WTC11 (cell line): ENCODE data around the gene FXYD5. TPM values are rescaled to one million over a fixed set of nuclear protein-coding genes. Genes with fewer than 3 reads are reported as not detected.

Experiments
- ATAC-seq: fragments of 200-7000 bp; cut with Tn5 transposase; 2 replicates; pipeline ENCODE4 v1.10.0; 2021; ENCODE audit warnings: mild to moderate bottlenecking, moderate library complexity
- CTCF ChIA-PET: fragments of 300-600 bp; sonication (Branson Sonifier 250); formaldehyde crosslinking; loops from one replicate; lab custom pipeline; 2021; ENCODE audit warnings: antibody characterized with exemption; lab: Charles Lee
- POLR2A ChIA-PET: fragments of 350-600 bp; sonication (Branson Sonifier 250); formaldehyde crosslinking; loops from one replicate; lab custom pipeline; 2021; ENCODE audit warnings: antibody characterized with exemption; lab: Charles Lee
- DNase-seq: peaks from one replicate; pipeline ENCODE4 v3.0.0; 2021; ENCODE audit warnings: low spot score
- H3K27ac Mint-ChIP-seq: 2 replicates; pipeline ENCODE4 v1.8.0; 2021; ENCODE audit warnings: mixed read lengths
- H3K27me3 Mint-ChIP-seq: 2 replicates; pipeline ENCODE4 v1.8.0; 2021; ENCODE audit warnings: low read depth, mild to moderate bottlenecking, moderate library complexity, mixed read lengths
- H3K36me3 Mint-ChIP-seq: 2 replicates; pipeline ENCODE4 v1.8.0; 2021; ENCODE audit warnings: mixed read lengths
- H3K4me1 Mint-ChIP-seq: 2 replicates; pipeline ENCODE4 v1.8.0; 2022; ENCODE audit warnings: mixed read lengths
- H3K4me3 Mint-ChIP-seq: 2 replicates; pipeline ENCODE4 v1.8.0; 2021; ENCODE audit warnings: mild to moderate bottlenecking, moderate library complexity, mixed read lengths
- H3K9me3 Mint-ChIP-seq: 2 replicates; pipeline ENCODE4 v1.8.0; 2021; ENCODE audit warnings: mixed read lengths
- ATF1 ChIP-seq: sonication (generic); formaldehyde crosslinking; IDR thresholded peaks from 2 replicates; pipeline ENCODE4 v1.8.1; 2023; ENCODE audit warnings: mild to moderate bottlenecking, moderate library complexity, missing genetic modification reagents
- CBFB ChIP-seq: sonication (generic); formaldehyde crosslinking; IDR thresholded peaks from 2 replicates; pipeline ENCODE4 v1.8.1; 2022; ENCODE audit warnings: mild to moderate bottlenecking, low read depth, missing genetic modification reagents
- E2F5 ChIP-seq: sonication (generic); formaldehyde crosslinking; IDR thresholded peaks from 2 replicates; pipeline ENCODE4 v1.8.1; 2022; ENCODE audit warnings: mild to moderate bottlenecking, moderate library complexity, missing genetic modification reagents
- GABPB1 ChIP-seq: sonication (generic); formaldehyde crosslinking; IDR thresholded peaks from 2 replicates; pipeline ENCODE4 v1.8.1; 2023; ENCODE audit warnings: mild to moderate bottlenecking, missing genetic modification reagents
- GTF2I ChIP-seq: fragments of 250-450 bp; sonication (Bioruptor Pico); conservative IDR thresholded peaks from 2 replicates; pipeline ENCODE4 v1.4.0; 2021; ENCODE audit warnings: mild to moderate bottlenecking
- JUN ChIP-seq: sonication (generic); formaldehyde crosslinking; IDR thresholded peaks from 2 replicates; pipeline ENCODE4 v1.8.0; 2023; ENCODE audit warnings: mild to moderate bottlenecking, missing genetic modification reagents
- MXD4 ChIP-seq: fragments of 250-450 bp; sonication (Bioruptor Pico); IDR thresholded peaks from 2 replicates; pipeline ENCODE4 v1.8.0; 2021; ENCODE audit warnings: mild to moderate bottlenecking, moderate library complexity, borderline replicate concordance
- NR2C2 ChIP-seq: sonication (generic); formaldehyde crosslinking; IDR thresholded peaks from 2 replicates; pipeline ENCODE4 v1.8.0; 2022; ENCODE audit warnings: mild to moderate bottlenecking, missing genetic modification reagents
- OVOL2 ChIP-seq: fragments of 250-450 bp; sonication (Bioruptor Pico); IDR thresholded peaks from 2 replicates; pipeline ENCODE4 v1.9.0; 2021; ENCODE audit warnings: mild to moderate bottlenecking, borderline replicate concordance
- RELA ChIP-seq: sonication (generic); formaldehyde crosslinking; IDR thresholded peaks from 2 replicates; pipeline ENCODE4 v1.8.1; 2022; ENCODE audit warnings: missing genetic modification reagents, mild to moderate bottlenecking, borderline replicate concordance
- ZNF232 ChIP-seq: sonication (generic); formaldehyde crosslinking; IDR thresholded peaks from 2 replicates; pipeline ENCODE4 v1.8.0; 2022; ENCODE audit warnings: mild to moderate bottlenecking, missing genetic modification reagents
- ZNF416 ChIP-seq: fragments of 250-450 bp; sonication (Bioruptor Pico); IDR thresholded peaks from 2 replicates; pipeline ENCODE4 v1.9.0; 2021; ENCODE audit warnings: mild to moderate bottlenecking, inconsistent platforms
- total RNA-seq: library from RNA; stranded (reverse); gene quantifications from 3 replicates; pipeline ENCODE4 v1.2.3, GENCODE V29; 2021
- TF ChIP-seq, protein P1 (sequence below): sonication (generic); formaldehyde crosslinking; IDR thresholded peaks from 2 replicates; pipeline ENCODE4 v1.8.1; 2022; ENCODE audit warnings: low read depth, missing genetic modification reagents, borderline replicate concordance
- TF ChIP-seq, protein P2 (sequence below): fragments of 250-450 bp; sonication (Bioruptor Pico); IDR thresholded peaks from 2 replicates; pipeline ENCODE4 v1.9.0; 2021; ENCODE audit warnings: mild to moderate bottlenecking
- TF ChIP-seq, protein P3 (sequence below): sonication (generic); formaldehyde crosslinking; IDR thresholded peaks from 2 replicates; pipeline ENCODE4 v1.8.0; 2023; ENCODE audit warnings: mild to moderate bottlenecking, missing genetic modification reagents
- TF ChIP-seq, protein P4 (sequence below): sonication (generic); formaldehyde crosslinking; IDR thresholded peaks from 2 replicates; pipeline ENCODE4 v1.8.1; 2022; ENCODE audit warnings: missing genetic modification reagents, borderline replicate concordance

FXYD5 gene
- total RNA-seq, 1 experiment from 2014 or later: 114 TPM

- TF ChIP-seq JUN (CRISPR knock-in tag): no peak
- no peak for TF ChIP-seq ATF1 (CRISPR knock-in tag)
- TF ChIP-seq NR2C2 (CRISPR knock-in tag): no peak
- TF ChIP-seq CBFB (CRISPR knock-in tag): no peak
- TF ChIP-seq ZNF416 (CRISPR knock-in tag): no peak
Observed at GRCh38 chr19:35132254-35132653, 22.3 kb upstream of the FXYD5 start (continued).

- TF ChIP-seq ZNF416 (CRISPR knock-in tag) (no peak), OVOL2 (no peak), GTF2I (CRISPR knock-in tag) (no peak), MXD4 (no peak), GABPB1 (no peak)
- TF ChIP-seq, protein P1, sequence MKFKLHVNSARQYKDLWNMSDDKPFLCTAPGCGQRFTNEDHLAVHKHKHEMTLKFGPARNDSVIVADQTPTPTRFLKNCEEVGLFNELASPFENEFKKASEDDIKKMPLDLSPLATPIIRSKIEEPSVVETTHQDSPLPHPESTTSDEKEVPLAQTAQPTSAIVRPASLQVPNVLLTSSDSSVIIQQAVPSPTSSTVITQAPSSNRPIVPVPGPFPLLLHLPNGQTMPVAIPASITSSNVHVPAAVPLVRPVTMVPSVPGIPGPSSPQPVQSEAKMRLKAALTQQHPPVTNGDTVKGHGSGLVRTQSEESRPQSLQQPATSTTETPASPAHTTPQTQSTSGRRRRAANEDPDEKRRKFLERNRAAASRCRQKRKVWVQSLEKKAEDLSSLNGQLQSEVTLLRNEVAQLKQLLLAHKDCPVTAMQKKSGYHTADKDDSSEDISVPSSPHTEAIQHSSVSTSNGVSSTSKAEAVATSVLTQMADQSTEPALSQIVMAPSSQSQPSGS (CRISPR knock-in tag): no peak
- TF ChIP-seq, protein P2, sequence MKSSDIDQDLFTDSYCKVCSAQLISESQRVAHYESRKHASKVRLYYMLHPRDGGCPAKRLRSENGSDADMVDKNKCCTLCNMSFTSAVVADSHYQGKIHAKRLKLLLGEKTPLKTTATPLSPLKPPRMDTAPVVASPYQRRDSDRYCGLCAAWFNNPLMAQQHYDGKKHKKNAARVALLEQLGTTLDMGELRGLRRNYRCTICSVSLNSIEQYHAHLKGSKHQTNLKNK (CRISPR knock-in tag): no peak
- TF ChIP-seq, protein P3, sequence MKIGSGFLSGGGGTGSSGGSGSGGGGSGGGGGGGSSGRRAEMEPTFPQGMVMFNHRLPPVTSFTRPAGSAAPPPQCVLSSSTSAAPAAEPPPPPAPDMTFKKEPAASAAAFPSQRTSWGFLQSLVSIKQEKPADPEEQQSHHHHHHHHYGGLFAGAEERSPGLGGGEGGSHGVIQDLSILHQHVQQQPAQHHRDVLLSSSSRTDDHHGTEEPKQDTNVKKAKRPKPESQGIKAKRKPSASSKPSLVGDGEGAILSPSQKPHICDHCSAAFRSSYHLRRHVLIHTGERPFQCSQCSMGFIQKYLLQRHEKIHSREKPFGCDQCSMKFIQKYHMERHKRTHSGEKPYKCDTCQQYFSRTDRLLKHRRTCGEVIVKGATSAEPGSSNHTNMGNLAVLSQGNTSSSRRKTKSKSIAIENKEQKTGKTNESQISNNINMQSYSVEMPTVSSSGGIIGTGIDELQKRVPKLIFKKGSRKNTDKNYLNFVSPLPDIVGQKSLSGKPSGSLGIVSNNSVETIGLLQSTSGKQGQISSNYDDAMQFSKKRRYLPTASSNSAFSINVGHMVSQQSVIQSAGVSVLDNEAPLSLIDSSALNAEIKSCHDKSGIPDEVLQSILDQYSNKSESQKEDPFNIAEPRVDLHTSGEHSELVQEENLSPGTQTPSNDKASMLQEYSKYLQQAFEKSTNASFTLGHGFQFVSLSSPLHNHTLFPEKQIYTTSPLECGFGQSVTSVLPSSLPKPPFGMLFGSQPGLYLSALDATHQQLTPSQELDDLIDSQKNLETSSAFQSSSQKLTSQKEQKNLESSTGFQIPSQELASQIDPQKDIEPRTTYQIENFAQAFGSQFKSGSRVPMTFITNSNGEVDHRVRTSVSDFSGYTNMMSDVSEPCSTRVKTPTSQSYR: no peak
- TF ChIP-seq, all 79 proteins: peak for 0
- Mint-ChIP-seq H3K4me1 (peaks cover 12% of the 10 kb centered on the region), H3K36me3 (peaks cover 4% of the 10 kb centered on the region; the same call in 1 of the 2 replicates), H3K4me3 (no peak overlapping the region), H3K27me3 (peaks cover 4% of the 10 kb centered on the region), H3K27ac (no peak overlapping the region), H3K9me3 (peaks cover 12% of the 10 kb centered on the region)
- POLR2A ChIA-PET: interaction anchor here (0.7 kb wide), 1 partner anchor 145 kb away, joined by 4 read pairs; no protein-coding TSS in a partner anchor
- DNase-seq (no peak), ATAC-seq (no peak)
- CTCF ChIA-PET: interaction anchor here (1.0 to 5.2 kb wide), 14 partner anchors 7 to 136 kb away, joined by 3 to 72 read pairs (median 5); partner anchors contain the start of gene FXYD3
Observed at GRCh38 chr19:35133826-35134225, 20.7 kb upstream of the FXYD5 start.

DNA sequence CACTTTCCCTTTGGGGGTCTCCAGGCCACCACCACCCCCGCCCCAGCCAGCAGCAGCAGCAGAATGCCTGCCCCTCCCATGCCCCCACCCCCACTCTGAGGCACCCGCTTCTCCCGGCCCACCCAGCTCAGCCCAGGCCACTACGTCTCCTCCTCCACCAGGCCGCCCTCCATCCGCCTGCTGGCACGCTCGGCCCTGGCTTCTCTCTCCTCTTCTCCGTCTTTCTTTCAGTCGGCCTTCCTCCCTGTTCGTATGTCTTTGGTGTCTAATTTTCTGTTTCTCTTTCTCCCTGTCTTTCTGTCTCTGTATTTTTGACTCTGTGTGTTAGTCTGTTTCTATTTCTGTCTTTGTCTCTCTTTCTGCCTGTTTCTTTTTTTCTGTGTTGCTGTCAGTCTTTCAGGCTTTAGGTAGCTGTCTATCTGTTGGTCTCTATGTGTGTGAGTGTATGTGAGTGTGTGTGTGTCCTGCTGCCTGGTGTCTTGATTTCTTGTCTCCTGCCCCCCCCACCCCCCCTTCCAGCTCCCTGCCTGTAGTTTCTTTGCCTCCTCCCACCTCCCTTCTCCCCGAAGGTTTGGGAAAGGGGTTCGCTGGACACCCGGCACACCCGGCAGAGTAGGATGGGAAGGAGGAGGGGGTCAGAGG, 19.8 kb upstream of the FXYD5 start, which contains the start of gene LGI4:
LGI4 (minus strand) TSS at position 459 of the 642 bp plus-strand sequence; CDS start at position 80, 379 bp downstream.
- H3K36me3 Mint-ChIP-seq: peaks cover 4% of the 10 kb centered on the region; the same call in 1 of the 2 replicates
- no peak for DNase-seq
- H3K27me3 Mint-ChIP-seq: peaks cover 6% of the 10 kb centered on the region
- no peak for ATAC-seq
- peaks cover 17% of the 10 kb centered on the region for H3K4me1 Mint-ChIP-seq
- no peak within 1 kb of the TSS for H3K27ac Mint-ChIP-seq
- peak within 1 kb of the TSS; percentile 10; the same call in 1 of the 2 replicates for H3K4me3 Mint-ChIP-seq
- ChIA-PET POLR2A (no interaction called here), CTCF (interaction anchor here (0.5 to 5.2 kb wide), 31 partner anchors 8 to 489 kb away, joined by 3 to 72 read pairs (median 5); partner anchors contain the start of genes FXYD3, FXYD5, HPN and ZNF30)
- H3K9me3 Mint-ChIP-seq: peaks cover 12% of the 10 kb centered on the region
- TF ChIP-seq, protein P4, sequence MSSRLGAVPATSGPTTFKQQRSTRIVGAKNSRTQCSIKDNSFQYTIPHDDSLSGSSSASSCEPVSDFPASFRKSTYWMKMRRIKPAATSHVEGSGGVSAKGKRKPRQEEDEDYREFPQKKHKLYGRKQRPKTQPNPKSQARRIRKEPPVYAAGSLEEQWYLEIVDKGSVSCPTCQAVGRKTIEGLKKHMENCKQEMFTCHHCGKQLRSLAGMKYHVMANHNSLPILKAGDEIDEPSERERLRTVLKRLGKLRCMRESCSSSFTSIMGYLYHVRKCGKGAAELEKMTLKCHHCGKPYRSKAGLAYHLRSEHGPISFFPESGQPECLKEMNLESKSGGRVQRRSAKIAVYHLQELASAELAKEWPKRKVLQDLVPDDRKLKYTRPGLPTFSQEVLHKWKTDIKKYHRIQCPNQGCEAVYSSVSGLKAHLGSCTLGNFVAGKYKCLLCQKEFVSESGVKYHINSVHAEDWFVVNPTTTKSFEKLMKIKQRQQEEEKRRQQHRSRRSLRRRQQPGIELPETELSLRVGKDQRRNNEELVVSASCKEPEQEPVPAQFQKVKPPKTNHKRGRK (CRISPR knock-in tag): no peak
- TF ChIP-seq RELA (CRISPR knock-in tag): no peak
- no peak for TF ChIP-seq ZNF232 (CRISPR knock-in tag)
- TF ChIP-seq E2F5 (CRISPR knock-in tag): no peak
